Measurements from ENCODE around the gene STPG4. TPM values are rescaled to one million over a fixed set of nuclear protein-coding genes. Genes with fewer than 3 reads are reported as not detected.

STPG4 gene
- total RNA-seq, 3 donors from 2014 or later = 0.32 TPM; not detected in 2

- no peak for TF ChIP-seq CTCF (IDR thresholded peaks at IDR 0.05)
- TF ChIP-seq POLR2AphosphoS5 (IDR thresholded peaks at IDR 0.05) = no peak
- TF ChIP-seq POLR2A (IDR thresholded peaks at IDR 0.05) = no peak
- H3K27me3 ChIP-seq = no peaks in the 10 kb centered on the region
- no peaks in the 10 kb centered on the region for H3K36me3 ChIP-seq
- DNase-seq (ENCODE audit: low spot score in 2 of 2) = no peak
- no peak overlapping the region for H3K4me3 ChIP-seq
- peaks cover 0 to 2% of the 10 kb centered on the region in 2 donors for H3K4me1 ChIP-seq
- no peaks in the 10 kb centered on the region for H3K9me3 ChIP-seq
- peak overlapping the region; percentile 40 to 75 for H3K27ac ChIP-seq
- intact Hi-C loops (cut with DNase I; ENCODE audit: low total_unique reads) = no loop called here
Measured at GRCh38 chr2:47062681-47063537, 92.2 kb downstream of the STPG4 start.

- no peak for DNase-seq (ENCODE audit: low spot score in 2 of 2)
- H3K4me3 ChIP-seq = no peak overlapping the region
- H3K4me1 ChIP-seq = peaks cover 0 to 4% of the 10 kb centered on the region in 2 donors
- H3K9me3 ChIP-seq = no peaks in the 10 kb centered on the region
- no peaks in the 10 kb centered on the region for H3K36me3 ChIP-seq
- intact Hi-C loops (cut with DNase I; ENCODE audit: low total_unique reads) = no loop called here
- no peak for TF ChIP-seq POLR2AphosphoS5 (IDR thresholded peaks at IDR 0.05)
- no peak for TF ChIP-seq CTCF (IDR thresholded peaks at IDR 0.05)
- no peak for TF ChIP-seq POLR2A (IDR thresholded peaks at IDR 0.05)
- H3K27ac ChIP-seq = peak overlapping the region in 1 of 2 donors; percentile 75
- H3K27me3 ChIP-seq = no peaks in the 10 kb centered on the region
Measured at GRCh38 chr2:47061944-47062678, 93.0 kb downstream of the STPG4 start.

- TF ChIP-seq CTCF (IDR thresholded peaks at IDR 0.05) (no peak), POLR2AphosphoS5 (IDR thresholded peaks at IDR 0.05) (no peak), POLR2A (IDR thresholded peaks at IDR 0.05) (no peak)
- Histone ChIP-seq H3K4me3 (no peak overlapping the region), H3K36me3 (no peaks in the 10 kb centered on the region), H3K4me1 (peaks cover 0 to 12% of the 10 kb centered on the region in 2 donors), H3K27me3 (no peaks in the 10 kb centered on the region), H3K27ac (peak overlapping the region in 1 of 2 donors; percentile 75), H3K9me3 (no peaks in the 10 kb centered on the region)
- DNase-seq (ENCODE audit: low spot score in 2 of 2) = no peak
- intact Hi-C loops (cut with DNase I; ENCODE audit: low total_unique reads) = no loop called here
Measured at GRCh38 chr2:47060652-47061170, 94.4 kb downstream of the STPG4 start.

GRCh38 chr2:47058003-47058931, 96.8 kb downstream of the STPG4 start:
- intact Hi-C loops (cut with DNase I; ENCODE audit: low total_unique reads) = no loop called here
- TF ChIP-seq CTCF (IDR thresholded peaks at IDR 0.05) = no peak
- TF ChIP-seq POLR2AphosphoS5 (IDR thresholded peaks at IDR 0.05) = peak; percentile 41 to 63 (median 60)
- no peaks in the 10 kb centered on the region for H3K27me3 ChIP-seq
- H3K27ac ChIP-seq = peak overlapping the region; percentile 71 to 89
- H3K4me3 ChIP-seq = no peak overlapping the region
- DNase-seq (ENCODE audit: low spot score in 2 of 2) = no peak
- peaks cover 0 to 10% of the 10 kb centered on the region in 2 donors for H3K4me1 ChIP-seq
- H3K36me3 ChIP-seq = no peaks in the 10 kb centered on the region
- no peaks in the 10 kb centered on the region for H3K9me3 ChIP-seq

All from breast epithelium (tissue), 4 donors.